GM12892 (cell line): ENCODE results near the gene ALKBH3.

ENCODE experiments used
- POLR2A ChIP-seq: IDR thresholded peaks from 2 replicates; pipeline ENCODE4 v1.6.1; 2011; ENCODE audit warnings: low read depth, low read length, control low read depth
- POLR2AphosphoS5 ChIP-seq: IDR thresholded peaks from 2 replicates; pipeline ENCODE4 v1.6.1; 2011; ENCODE audit warnings: low read depth, low read length, control low read depth

DNA sequence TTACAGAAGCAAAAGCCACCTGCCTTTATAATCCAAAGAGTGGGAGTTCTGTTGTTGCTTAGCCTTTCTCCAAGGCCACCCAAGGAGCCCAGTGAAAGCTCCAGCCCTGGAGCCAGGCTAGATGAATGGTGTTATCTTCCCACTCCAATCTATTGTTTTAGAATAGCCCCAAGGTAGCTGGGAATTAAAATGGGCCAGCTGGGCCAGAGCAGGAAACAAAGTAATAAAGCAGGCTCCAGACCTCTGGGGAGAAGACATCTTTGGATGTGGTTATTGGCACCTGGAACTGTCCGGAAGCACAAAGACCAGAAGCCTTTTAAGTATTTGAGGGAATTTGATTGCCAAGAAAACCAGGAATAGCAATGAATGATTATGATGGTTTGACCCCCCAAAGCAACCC lies 70.6 kb downstream of the ALKBH3 start:
- TF ChIP-seq POLR2A: no peak
- no peak for TF ChIP-seq POLR2AphosphoS5
